Tibial artery (tissue), 4 donors: ENCODE results near the gene SNW1.

Source experiments
- DNase-seq, 2 donors: peaks; one replicate each; pipeline ENCODE4 v3.0.0-alpha.2; 2019
- H3K27ac ChIP-seq, 2 donors: fragments of 200-600 bp; sonication (generic) in 1 of 2; 1 replicate in 1 of 2; 2 replicates in 1 of 2; pipeline ENCODE4 v1.5.1; 2018 to 2019; ENCODE audit warnings: mild to moderate bottlenecking in 1 of 2
- H3K27me3 ChIP-seq, 2 donors: fragments of 200-600 bp; sonication (generic) in 1 of 2; one replicate each; pipeline versions ENCODE4 v1.5.1 to v1.6.0; 2016 to 2019
- H3K36me3 ChIP-seq, 3 donors: fragments of 200-600 bp; sonication (generic) in 2 of 3; one replicate each; pipeline ENCODE4 v1.5.1; 2016 to 2019; ENCODE audit warnings: mild to moderate bottlenecking in 2 of 3
- H3K4me1 ChIP-seq, 4 donors: fragments of 200-600 bp; sonication (generic) in 2 of 4; 1 replicate in 3 of 4; 2 replicates in 1 of 4; pipeline ENCODE4 v1.5.1; 2016 to 2019
- H3K4me3 ChIP-seq, 2 donors: fragments of 200-600 bp; sonication (generic) in 1 of 2; 1 replicate in 1 of 2; 2 replicates in 1 of 2; pipeline ENCODE4 v1.5.1; 2018 to 2019; ENCODE audit warnings: mild to moderate bottlenecking in 2 of 2
- H3K9me3 ChIP-seq, 3 donors: fragments of 200-600 bp; sonication (generic) in 1 of 3; one replicate each; pipeline ENCODE4 v1.5.1; 2016 to 2019
- CTCF ChIP-seq, 2 experiments: fragments of 200-600 bp in 1 of 2; fragments of 450-650 bp in 1 of 2; IDR thresholded peaks; one replicate each; pipeline ENCODE4 v1.5.1; 2017 to 2019; ENCODE audit warnings: antibody characterized with exemption in 2 of 2, mild to moderate bottlenecking in 1 of 2, moderate library complexity in 1 of 2
- intact Hi-C: fragments of 100-400 bp; cut with DNase I; formaldehyde crosslinking; loops from one replicate; pipeline ENCODE4 v1.15.0; 2023; ENCODE audit warnings: low total_unique reads

Gene SNW1

DNA sequence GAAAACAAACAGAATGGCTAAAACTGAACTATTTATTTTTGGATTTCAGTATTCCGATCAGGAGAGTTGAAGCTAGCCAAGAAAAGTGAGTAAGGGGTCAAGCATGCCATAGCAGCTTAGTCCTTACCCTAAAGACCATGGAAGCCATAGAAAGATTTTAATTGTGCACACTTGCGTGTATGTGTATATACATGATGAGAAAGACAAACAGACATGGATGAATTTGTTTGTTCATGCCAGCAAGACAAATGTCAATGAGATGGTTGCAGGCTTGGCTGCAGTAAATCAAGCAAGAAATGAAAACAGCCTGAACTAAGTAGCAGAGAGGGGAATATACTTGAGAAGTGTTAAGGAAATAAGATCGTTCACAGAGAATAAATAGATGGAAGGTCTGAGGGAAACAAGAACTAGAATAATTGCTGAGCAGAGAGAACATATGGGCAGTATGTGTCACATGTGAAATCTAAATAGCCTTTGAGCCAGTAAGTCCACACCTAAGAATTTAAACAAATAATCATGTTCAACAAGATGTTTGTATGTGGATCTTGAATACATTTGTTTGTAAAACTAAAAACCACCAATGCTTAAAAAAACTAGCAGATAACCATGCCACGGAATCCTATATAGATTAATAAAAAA, 14.8 kb downstream of the SNW1 start:
- DNase-seq = no peak
- no peak for TF ChIP-seq CTCF (IDR thresholded peaks at IDR 0.05)
- no peaks in the 10 kb centered on the region for H3K9me3 ChIP-seq
- no peaks in the 10 kb centered on the region for H3K4me1 ChIP-seq
- no peak overlapping the region for H3K4me3 ChIP-seq
- H3K27ac ChIP-seq = no peak overlapping the region
- intact Hi-C loops = no loop called here
- H3K36me3 ChIP-seq = peaks cover 29 to 77% (median 56%) of the 10 kb centered on the region in 3 donors
- H3K27me3 ChIP-seq = no peaks in the 10 kb centered on the region

- H3K36me3 ChIP-seq = peaks cover 28 to 62% (median 45%) of the 10 kb centered on the region in 3 donors
- no peaks in the 10 kb centered on the region for H3K4me1 ChIP-seq
- H3K27me3 ChIP-seq = no peaks in the 10 kb centered on the region
- no peak overlapping the region for H3K27ac ChIP-seq
- intact Hi-C loops = no loop called here
- DNase-seq = no peak
- H3K9me3 ChIP-seq = no peaks in the 10 kb centered on the region
- H3K4me3 ChIP-seq = no peak overlapping the region
- TF ChIP-seq CTCF (IDR thresholded peaks at IDR 0.05) = no peak
Observed at GRCh38 chr14:77741438-77741837, 19.5 kb downstream of the SNW1 start.

DNA sequence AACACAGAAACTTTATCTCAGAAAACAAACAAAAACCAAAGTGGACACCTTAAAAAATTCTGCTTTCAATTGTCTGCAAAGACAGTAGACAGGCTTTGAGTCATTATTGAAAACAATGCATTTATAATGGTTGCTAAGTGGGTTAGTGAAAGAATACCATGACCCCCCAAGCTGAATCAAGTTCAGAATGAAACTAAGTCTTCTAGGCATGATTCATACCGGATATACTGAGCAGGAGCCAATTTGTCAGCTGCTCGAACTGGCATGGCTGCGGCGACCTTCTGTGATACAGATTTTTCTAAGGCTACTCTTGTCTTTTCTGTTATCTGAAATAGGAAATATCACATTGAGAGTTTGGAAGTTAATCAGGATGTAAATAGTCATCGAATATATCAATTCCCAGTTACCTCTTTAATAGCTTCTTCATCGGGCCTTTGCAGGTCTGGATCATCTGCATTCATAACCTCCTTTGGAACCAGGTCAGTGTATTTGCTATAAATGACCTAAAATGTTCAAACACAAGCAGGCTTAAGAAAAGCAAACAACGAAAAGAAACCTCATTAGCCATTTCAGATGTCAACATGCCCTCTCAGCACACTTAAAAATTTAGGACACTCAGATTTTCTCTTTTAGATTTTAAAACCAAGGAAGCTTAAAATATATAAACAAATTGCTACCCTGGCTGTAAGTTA, 22.3 kb downstream of the SNW1 start:
- H3K9me3 ChIP-seq = no peaks in the 10 kb centered on the region
- H3K27ac ChIP-seq = no peak overlapping the region
- H3K27me3 ChIP-seq = no peaks in the 10 kb centered on the region
- intact Hi-C loops = no loop called here
- no peak overlapping the region for H3K4me3 ChIP-seq
- no peaks in the 10 kb centered on the region for H3K4me1 ChIP-seq
- no peak for DNase-seq
- peaks cover 55 to 72% (median 63%) of the 10 kb centered on the region in 3 donors for H3K36me3 ChIP-seq
- TF ChIP-seq CTCF (IDR thresholded peaks at IDR 0.05) = no peak

DNA sequence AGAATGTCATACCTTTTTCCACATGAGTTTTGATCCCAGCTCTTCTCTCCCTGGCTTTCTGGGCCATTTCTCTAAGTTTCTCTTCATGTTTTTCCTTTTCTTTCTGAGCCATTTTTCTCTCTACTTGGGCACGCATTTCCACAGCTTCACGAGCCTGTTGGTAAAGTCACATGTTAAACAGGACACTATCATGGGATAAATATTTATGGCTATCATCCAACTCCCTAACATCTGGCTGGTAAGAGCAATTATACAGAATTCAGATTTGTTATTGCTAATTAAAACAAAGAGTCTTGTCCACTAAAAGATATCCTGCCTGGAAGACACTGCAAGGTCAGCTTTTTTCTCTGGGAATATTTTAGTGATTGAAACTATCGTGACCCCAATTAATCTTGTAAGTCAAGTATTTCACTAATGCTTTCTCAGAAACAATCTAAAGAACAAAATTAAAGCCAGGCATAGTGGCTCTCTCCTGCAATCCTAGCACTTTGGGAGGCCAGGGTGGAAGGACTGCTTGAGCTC, 29.9 kb downstream of the SNW1 start:
- intact Hi-C loops = no loop called here
- H3K4me1 ChIP-seq = no peaks in the 10 kb centered on the region
- no peaks in the 10 kb centered on the region for H3K27me3 ChIP-seq
- no peak for DNase-seq
- H3K9me3 ChIP-seq = no peaks in the 10 kb centered on the region
- H3K27ac ChIP-seq = no peak overlapping the region
- no peak overlapping the region for H3K4me3 ChIP-seq
- peaks cover 93 to 100% (median 100%) of the 10 kb centered on the region in 3 donors for H3K36me3 ChIP-seq
- no peak for TF ChIP-seq CTCF (IDR thresholded peaks at IDR 0.05)

GRCh38 chr14:77722301-77722700, 38.7 kb downstream of the SNW1 start:
- intact Hi-C loops = no loop called here
- Histone ChIP-seq H3K27ac (no peak overlapping the region), H3K4me1 (no peaks in the 10 kb centered on the region), H3K4me3 (no peak overlapping the region), H3K36me3 (peaks cover 81 to 100% (median 85%) of the 10 kb centered on the region in 3 donors), H3K9me3 (no peaks in the 10 kb centered on the region), H3K27me3 (no peaks in the 10 kb centered on the region)
- no peak for TF ChIP-seq CTCF (IDR thresholded peaks at IDR 0.05)
- no peak for DNase-seq
